Measurements from ENCODE around the gene TRIM44.

TRIM44 gene

GRCh38 chr11:35792846-35793192 is 130.2 kb downstream of the TRIM44 start:
- H3K27me3 ChIP-seq (ENCODE audit: low read depth), result no peaks in the 10 kb centered on the region
- no peaks in the 10 kb centered on the region for H3K9me3 ChIP-seq
- no peaks in the 10 kb centered on the region for H3K36me3 ChIP-seq (replicated peaks)
- DNase-seq (ENCODE audit: low spot score in 2 of 2), result no peak
- H3K4me3 ChIP-seq, result no peak overlapping the region
- no peaks in the 10 kb centered on the region for H3K4me1 ChIP-seq
- in situ Hi-C loops (cut with MboI; ENCODE audit: low sequenced_read_pairs), result no loop called here

GRCh38 chr11:35794333-35794732 is 131.8 kb downstream of the TRIM44 start:
- H3K9me3 ChIP-seq, result no peaks in the 10 kb centered on the region
- no peaks in the 10 kb centered on the region for H3K36me3 ChIP-seq (replicated peaks)
- no peak for DNase-seq (ENCODE audit: low spot score in 2 of 2)
- in situ Hi-C loops (cut with MboI; ENCODE audit: low sequenced_read_pairs), result no loop called here
- H3K4me1 ChIP-seq, result no peaks in the 10 kb centered on the region
- H3K4me3 ChIP-seq, result no peak overlapping the region
- no peaks in the 10 kb centered on the region for H3K27me3 ChIP-seq (ENCODE audit: low read depth)

GRCh38 chr11:35794850-35795249 is 132.3 kb downstream of the TRIM44 start:
- in situ Hi-C loops (cut with MboI; ENCODE audit: low sequenced_read_pairs), result no loop called here
- no peaks in the 10 kb centered on the region for H3K36me3 ChIP-seq (replicated peaks)
- no peaks in the 10 kb centered on the region for H3K4me1 ChIP-seq
- no peak overlapping the region for H3K4me3 ChIP-seq
- H3K9me3 ChIP-seq, result no peaks in the 10 kb centered on the region
- no peak for DNase-seq (ENCODE audit: low spot score in 2 of 2)
- no peaks in the 10 kb centered on the region for H3K27me3 ChIP-seq (ENCODE audit: low read depth)

DNA sequence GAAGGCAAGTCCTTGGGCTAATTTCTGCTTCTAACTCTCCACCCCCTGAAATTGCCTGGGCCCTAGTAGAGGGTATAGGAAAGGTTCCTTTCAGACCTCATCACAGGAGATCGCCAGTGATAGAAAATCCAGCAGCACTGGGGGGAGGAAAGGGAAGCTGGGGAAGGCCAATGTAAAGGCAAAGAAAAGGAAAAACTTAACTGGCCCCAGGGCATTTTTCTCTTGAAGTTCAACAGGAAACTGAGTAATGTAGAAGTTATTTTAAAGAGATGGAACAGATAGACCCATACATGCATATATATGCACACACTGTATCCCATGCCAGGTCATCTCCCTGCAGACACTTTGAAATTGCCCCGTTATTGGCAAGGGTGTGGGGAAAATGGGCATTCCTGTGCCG is 134.0 kb downstream of the TRIM44 start:
- no peaks in the 10 kb centered on the region for H3K36me3 ChIP-seq (replicated peaks)
- in situ Hi-C loops (cut with MboI; ENCODE audit: low sequenced_read_pairs), result no loop called here
- DNase-seq (ENCODE audit: low spot score in 2 of 2), result no peak
- no peaks in the 10 kb centered on the region for H3K27me3 ChIP-seq (ENCODE audit: low read depth)
- no peaks in the 10 kb centered on the region for H3K4me1 ChIP-seq
- no peaks in the 10 kb centered on the region for H3K9me3 ChIP-seq
- no peak overlapping the region for H3K4me3 ChIP-seq

GRCh38 chr11:35798423-35798822 is 135.8 kb downstream of the TRIM44 start:
- Histone ChIP-seq H3K4me1 (no peaks in the 10 kb centered on the region), H3K4me3 (no peak overlapping the region), H3K36me3 (replicated peaks) (no peaks in the 10 kb centered on the region), H3K27me3 (ENCODE audit: low read depth) (no peaks in the 10 kb centered on the region), H3K9me3 (no peaks in the 10 kb centered on the region)
- in situ Hi-C loops (cut with MboI; ENCODE audit: low sequenced_read_pairs), result no loop called here
- no peak for DNase-seq (ENCODE audit: low spot score in 2 of 2)

DNA sequence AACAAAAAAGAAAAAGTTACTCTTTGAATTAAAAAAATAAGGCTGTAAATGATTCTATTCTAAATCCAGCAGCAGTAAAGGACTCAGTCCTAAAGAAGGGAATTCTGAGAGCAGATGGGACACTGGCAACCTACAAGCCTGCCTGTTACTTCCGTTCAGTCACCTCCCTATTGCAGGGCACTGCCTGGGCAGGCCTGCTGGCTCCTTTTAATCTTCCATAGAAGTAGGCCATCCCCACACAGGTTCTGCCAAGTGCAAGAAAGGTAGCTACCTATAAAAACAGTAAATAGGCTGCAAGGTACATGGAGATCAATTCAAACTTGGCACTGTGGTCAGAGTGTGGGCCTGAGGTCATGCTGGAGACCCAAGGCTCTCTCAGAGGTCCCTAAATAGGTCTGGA is 136.4 kb downstream of the TRIM44 start:
- no peaks in the 10 kb centered on the region for H3K27me3 ChIP-seq (ENCODE audit: low read depth)
- DNase-seq (ENCODE audit: low spot score in 2 of 2), result no peak
- no peaks in the 10 kb centered on the region for H3K4me1 ChIP-seq
- no peaks in the 10 kb centered on the region for H3K36me3 ChIP-seq (replicated peaks)
- H3K4me3 ChIP-seq, result no peak overlapping the region
- in situ Hi-C loops (cut with MboI; ENCODE audit: low sequenced_read_pairs), result no loop called here
- no peaks in the 10 kb centered on the region for H3K9me3 ChIP-seq

DNA sequence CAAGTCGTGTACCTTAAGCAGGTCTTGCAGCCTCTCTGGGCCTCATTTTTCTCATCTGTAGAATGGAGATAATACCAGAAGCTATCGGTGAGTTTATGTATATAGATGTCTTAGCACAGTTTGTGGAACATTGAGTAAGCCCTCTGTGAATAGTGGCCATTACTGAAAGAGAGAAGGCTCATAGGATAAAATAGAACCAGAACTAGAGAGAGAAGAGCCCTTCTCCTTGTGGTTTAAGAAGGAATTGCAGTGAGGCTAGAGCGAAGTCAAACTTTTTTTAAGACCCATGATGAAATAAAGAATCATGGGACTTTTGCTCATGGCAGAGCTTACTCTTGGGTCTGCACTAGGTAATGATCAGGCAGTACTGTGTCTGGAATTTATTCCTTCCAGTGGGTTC is 137.1 kb downstream of the TRIM44 start:
- Histone ChIP-seq H3K36me3 (replicated peaks) (no peaks in the 10 kb centered on the region), H3K4me3 (no peak overlapping the region), H3K4me1 (no peaks in the 10 kb centered on the region), H3K9me3 (no peaks in the 10 kb centered on the region), H3K27me3 (ENCODE audit: low read depth) (no peaks in the 10 kb centered on the region)
- DNase-seq (ENCODE audit: low spot score in 2 of 2), result no peak
- in situ Hi-C loops (cut with MboI; ENCODE audit: low sequenced_read_pairs), result no loop called here

GRCh38 chr11:35800970-35801953 is 138.7 kb downstream of the TRIM44 start:
- H3K36me3 ChIP-seq (replicated peaks), result no peaks in the 10 kb centered on the region
- H3K4me1 ChIP-seq, result no peaks in the 10 kb centered on the region
- in situ Hi-C loops (cut with MboI; ENCODE audit: low sequenced_read_pairs), result no loop called here
- DNase-seq (ENCODE audit: low spot score in 2 of 2), result no peak
- no peak overlapping the region for H3K4me3 ChIP-seq
- no peaks in the 10 kb centered on the region for H3K9me3 ChIP-seq
- H3K27me3 ChIP-seq (ENCODE audit: low read depth), result no peaks in the 10 kb centered on the region

GRCh38 chr11:35802221-35802620 is 139.6 kb downstream of the TRIM44 start:
- H3K4me1 ChIP-seq, result no peaks in the 10 kb centered on the region
- DNase-seq (ENCODE audit: low spot score in 2 of 2), result no peak
- no peak overlapping the region for H3K4me3 ChIP-seq
- H3K36me3 ChIP-seq (replicated peaks), result no peaks in the 10 kb centered on the region
- H3K27me3 ChIP-seq (ENCODE audit: low read depth), result no peaks in the 10 kb centered on the region
- no peaks in the 10 kb centered on the region for H3K9me3 ChIP-seq
- in situ Hi-C loops (cut with MboI; ENCODE audit: low sequenced_read_pairs), result no loop called here

- Histone ChIP-seq H3K27me3 (ENCODE audit: low read depth) (no peaks in the 10 kb centered on the region), H3K9me3 (no peaks in the 10 kb centered on the region), H3K4me3 (no peak overlapping the region), H3K36me3 (replicated peaks) (no peaks in the 10 kb centered on the region), H3K4me1 (no peaks in the 10 kb centered on the region)
- DNase-seq (ENCODE audit: low spot score in 2 of 2), result no peak
- in situ Hi-C loops (cut with MboI; ENCODE audit: low sequenced_read_pairs), result no loop called here
Measured at GRCh38 chr11:35802672-35803071, 140.1 kb downstream of the TRIM44 start.

DNA sequence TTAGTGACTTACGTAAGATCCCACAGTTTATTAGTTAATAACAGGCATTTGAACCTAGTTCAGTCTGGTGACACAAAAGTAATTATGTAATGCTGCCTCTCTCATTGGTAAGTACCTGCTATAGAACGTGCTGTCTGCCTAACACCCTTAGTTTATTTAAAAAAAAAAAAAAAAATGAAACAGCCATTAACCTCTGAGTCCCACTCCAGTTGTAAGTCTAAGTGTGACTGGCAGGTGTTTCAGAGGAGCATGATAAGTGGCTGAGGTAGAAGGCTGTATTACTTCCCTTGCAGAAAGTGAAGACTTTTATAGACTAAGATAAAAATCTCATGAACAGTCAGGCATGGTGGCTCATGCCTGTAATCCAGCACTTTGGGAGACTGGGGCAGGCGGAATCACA is 140.5 kb downstream of the TRIM44 start:
- Histone ChIP-seq H3K4me3 (no peak overlapping the region), H3K4me1 (no peaks in the 10 kb centered on the region), H3K9me3 (no peaks in the 10 kb centered on the region), H3K36me3 (replicated peaks) (no peaks in the 10 kb centered on the region), H3K27me3 (ENCODE audit: low read depth) (no peaks in the 10 kb centered on the region)
- in situ Hi-C loops (cut with MboI; ENCODE audit: low sequenced_read_pairs), result no loop called here
- no peak for DNase-seq (ENCODE audit: low spot score in 2 of 2)

GRCh38 chr11:35804451-35805040 is 142.0 kb downstream of the TRIM44 start:
- Histone ChIP-seq H3K36me3 (replicated peaks) (no peaks in the 10 kb centered on the region), H3K9me3 (no peaks in the 10 kb centered on the region), H3K4me3 (no peak overlapping the region), H3K27me3 (ENCODE audit: low read depth) (no peaks in the 10 kb centered on the region), H3K4me1 (no peaks in the 10 kb centered on the region)
- DNase-seq (ENCODE audit: low spot score in 2 of 2), result no peak
- in situ Hi-C loops (cut with MboI; ENCODE audit: low sequenced_read_pairs), result no loop called here

- in situ Hi-C loops (cut with MboI; ENCODE audit: low sequenced_read_pairs), result no loop called here
- no peak for DNase-seq (ENCODE audit: low spot score in 2 of 2)
- Histone ChIP-seq H3K4me1 (no peaks in the 10 kb centered on the region), H3K36me3 (replicated peaks) (no peaks in the 10 kb centered on the region), H3K4me3 (no peak overlapping the region), H3K9me3 (no peaks in the 10 kb centered on the region), H3K27me3 (ENCODE audit: low read depth) (no peaks in the 10 kb centered on the region)
Measured at GRCh38 chr11:35809561-35809960, 147.0 kb downstream of the TRIM44 start.

DNA sequence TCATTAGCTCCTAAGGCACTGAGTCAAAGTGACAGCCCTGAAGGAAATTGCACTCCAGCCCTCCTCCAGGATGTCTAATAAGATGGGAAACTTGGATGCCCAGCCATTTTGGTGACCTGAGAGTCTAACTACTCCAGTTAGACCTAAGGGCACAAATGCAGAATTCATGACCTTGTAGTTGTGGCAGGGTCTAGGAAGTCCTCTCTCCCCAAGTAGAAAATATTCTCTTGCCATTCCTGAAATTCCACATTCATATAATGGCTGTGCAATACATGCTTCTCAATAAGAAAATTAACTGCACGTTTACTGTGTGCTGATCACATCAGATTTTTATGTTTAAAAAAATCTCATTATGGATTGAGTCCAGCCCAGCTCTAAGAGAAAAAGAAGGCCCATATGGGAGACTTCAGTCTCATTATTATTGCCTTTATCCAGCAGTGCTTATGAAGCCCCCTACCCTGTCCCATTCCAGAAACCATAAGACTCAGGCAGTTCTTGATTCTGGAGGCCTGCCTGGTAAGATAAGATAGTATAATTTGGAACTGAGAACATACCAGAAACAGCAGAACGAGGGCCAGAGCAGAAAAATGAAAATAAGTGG is 147.6 kb downstream of the TRIM44 start:
- no peaks in the 10 kb centered on the region for H3K4me1 ChIP-seq
- in situ Hi-C loops (cut with MboI; ENCODE audit: low sequenced_read_pairs), result no loop called here
- H3K36me3 ChIP-seq (replicated peaks), result no peaks in the 10 kb centered on the region
- no peaks in the 10 kb centered on the region for H3K9me3 ChIP-seq
- no peaks in the 10 kb centered on the region for H3K27me3 ChIP-seq (ENCODE audit: low read depth)
- no peak overlapping the region for H3K4me3 ChIP-seq
- no peak for DNase-seq (ENCODE audit: low spot score in 2 of 2)
